SH-SY5Y (cell line): ENCODE data around the gene POLE.

Source experiments
- GATA2 ChIP-seq: IDR thresholded peaks from 2 replicates; pipeline ENCODE4 v1.6.1; 2011; ENCODE audit warnings: mild to moderate bottlenecking, low read depth, low read length
- GATA3 ChIP-seq: IDR thresholded peaks from 2 replicates; pipeline ENCODE4 v1.6.1; 2011; ENCODE audit warnings: low read depth, mild to moderate bottlenecking, low read length, moderate library complexity

DNA sequence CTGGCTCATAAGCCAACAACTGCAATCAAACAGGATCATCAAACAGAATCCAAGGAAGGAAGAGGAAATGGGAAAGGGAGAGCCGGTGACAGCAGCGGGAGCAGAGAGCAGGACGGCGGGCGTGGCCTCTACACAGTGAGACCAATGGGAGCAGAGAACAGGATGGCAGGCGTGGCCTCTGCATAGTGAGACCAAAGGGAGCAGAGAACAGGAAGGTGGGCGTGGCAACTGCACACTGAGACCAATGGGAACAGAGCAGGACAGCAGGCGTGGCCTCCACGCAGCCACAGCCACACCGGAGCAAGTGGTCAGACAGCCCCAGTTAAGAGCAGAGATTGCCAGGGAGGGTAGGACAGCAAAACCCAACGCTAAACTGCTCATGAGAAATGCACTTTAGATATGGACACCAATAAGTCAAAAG, 93.2 kb downstream of the POLE start:
- TF ChIP-seq GATA2 (no peak), GATA3 (no peak)
